ENCODE data around the gene TCFL5.
A peak's percentile ranks its signal among the peaks of the same experiment; 100 is the strongest.

TCFL5 gene

DNA sequence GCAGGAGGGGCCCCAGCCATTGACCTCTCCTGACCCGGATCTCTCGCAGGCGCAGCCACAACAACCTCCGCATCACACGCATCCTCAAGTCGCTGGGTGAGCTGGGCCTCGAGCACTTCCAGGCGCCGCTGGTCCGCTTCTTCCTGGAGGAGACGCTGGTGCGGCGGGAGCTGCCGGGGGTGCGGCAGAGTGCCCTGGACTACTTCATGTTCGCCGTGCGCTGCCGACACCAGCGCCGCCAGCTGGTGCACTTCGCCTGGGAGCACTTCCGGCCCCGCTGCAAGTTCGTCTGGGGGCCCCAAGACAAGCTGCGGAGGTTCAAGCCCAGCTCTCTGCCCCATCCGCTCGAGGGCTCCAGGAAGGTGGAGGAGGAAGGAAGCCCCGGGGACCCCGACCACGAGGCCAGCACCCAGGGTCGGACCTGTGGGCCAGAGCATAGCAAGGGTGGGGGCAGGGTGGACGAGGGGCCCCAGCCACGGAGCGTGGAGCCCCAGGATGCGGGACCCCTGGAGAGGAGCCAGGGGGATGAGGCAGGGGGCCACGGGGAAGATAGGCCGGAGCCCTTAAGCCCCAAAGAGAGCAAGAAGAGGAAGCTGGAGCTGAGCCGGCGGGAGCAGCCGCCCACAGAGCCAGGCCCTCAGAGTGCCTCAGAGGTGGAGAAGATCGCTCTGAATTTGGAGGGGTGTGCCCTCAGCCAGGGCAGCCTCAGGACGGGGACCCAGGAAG, 49.3 kb downstream of the TCFL5 start:
- TF ChIP-seq, protein P1, sequence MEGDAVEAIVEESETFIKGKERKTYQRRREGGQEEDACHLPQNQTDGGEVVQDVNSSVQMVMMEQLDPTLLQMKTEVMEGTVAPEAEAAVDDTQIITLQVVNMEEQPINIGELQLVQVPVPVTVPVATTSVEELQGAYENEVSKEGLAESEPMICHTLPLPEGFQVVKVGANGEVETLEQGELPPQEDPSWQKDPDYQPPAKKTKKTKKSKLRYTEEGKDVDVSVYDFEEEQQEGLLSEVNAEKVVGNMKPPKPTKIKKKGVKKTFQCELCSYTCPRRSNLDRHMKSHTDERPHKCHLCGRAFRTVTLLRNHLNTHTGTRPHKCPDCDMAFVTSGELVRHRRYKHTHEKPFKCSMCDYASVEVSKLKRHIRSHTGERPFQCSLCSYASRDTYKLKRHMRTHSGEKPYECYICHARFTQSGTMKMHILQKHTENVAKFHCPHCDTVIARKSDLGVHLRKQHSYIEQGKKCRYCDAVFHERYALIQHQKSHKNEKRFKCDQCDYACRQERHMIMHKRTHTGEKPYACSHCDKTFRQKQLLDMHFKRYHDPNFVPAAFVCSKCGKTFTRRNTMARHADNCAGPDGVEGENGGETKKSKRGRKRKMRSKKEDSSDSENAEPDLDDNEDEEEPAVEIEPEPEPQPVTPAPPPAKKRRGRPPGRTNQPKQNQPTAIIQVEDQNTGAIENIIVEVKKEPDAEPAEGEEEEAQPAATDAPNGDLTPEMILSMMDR (IDR thresholded peaks at IDR 0.05; ENCODE audit: insufficient read depth, missing control alignments) = no peak
- FAIRE-seq (no peak), DNase-seq (ENCODE audit: insufficient read length, low spot score) (no peak)

DNA sequence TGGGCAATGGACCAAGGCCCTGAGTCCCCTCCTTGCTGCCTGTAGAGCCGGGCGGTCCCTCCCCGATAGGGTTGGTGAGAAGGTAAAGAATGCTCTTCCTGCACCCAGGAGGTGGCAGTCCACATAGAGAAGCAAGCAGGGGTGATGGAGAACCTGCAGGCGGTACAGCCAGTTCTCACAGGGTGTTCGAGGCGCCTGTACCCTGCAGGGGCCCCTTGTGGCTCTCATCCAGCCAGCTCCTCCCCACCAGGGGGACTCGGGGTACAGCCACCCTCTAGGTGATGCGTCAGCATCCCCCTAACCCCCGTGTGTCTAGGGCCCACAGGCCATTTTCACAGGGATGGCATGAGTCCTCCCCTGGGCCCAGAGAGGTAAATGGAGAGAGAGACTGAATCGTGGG, 49.9 kb downstream of the TCFL5 start:
- no peak for DNase-seq (ENCODE audit: insufficient read length, low spot score)
- TF ChIP-seq, protein P1 (IDR thresholded peaks at IDR 0.05; ENCODE audit: insufficient read depth, missing control alignments) = no peak
- no peak for FAIRE-seq

DNA sequence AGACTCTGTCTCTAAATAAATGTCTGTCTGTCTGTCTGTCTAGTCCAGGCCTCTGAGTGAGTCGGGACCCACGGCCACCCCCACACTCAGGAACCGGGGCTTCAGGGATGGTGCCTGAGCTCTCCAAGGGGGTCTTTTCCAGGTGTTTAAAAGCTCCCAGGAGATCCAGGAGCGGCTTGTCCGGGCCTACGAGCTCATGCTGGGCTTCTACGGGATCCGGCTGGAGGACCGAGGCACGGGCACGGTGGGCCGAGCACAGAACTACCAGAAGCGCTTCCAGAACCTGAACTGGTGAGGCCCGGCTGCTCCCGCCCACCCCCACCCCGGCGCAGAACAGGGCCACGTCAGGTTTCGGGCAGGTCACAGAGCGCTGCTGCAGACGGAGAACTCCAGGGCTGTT, 50.3 kb downstream of the TCFL5 start:
- DNase-seq (ENCODE audit: insufficient read length, low spot score) (no peak), FAIRE-seq (no peak)
- TF ChIP-seq, protein P1 (IDR thresholded peaks at IDR 0.05; ENCODE audit: insufficient read depth, missing control alignments) = no peak

DNA sequence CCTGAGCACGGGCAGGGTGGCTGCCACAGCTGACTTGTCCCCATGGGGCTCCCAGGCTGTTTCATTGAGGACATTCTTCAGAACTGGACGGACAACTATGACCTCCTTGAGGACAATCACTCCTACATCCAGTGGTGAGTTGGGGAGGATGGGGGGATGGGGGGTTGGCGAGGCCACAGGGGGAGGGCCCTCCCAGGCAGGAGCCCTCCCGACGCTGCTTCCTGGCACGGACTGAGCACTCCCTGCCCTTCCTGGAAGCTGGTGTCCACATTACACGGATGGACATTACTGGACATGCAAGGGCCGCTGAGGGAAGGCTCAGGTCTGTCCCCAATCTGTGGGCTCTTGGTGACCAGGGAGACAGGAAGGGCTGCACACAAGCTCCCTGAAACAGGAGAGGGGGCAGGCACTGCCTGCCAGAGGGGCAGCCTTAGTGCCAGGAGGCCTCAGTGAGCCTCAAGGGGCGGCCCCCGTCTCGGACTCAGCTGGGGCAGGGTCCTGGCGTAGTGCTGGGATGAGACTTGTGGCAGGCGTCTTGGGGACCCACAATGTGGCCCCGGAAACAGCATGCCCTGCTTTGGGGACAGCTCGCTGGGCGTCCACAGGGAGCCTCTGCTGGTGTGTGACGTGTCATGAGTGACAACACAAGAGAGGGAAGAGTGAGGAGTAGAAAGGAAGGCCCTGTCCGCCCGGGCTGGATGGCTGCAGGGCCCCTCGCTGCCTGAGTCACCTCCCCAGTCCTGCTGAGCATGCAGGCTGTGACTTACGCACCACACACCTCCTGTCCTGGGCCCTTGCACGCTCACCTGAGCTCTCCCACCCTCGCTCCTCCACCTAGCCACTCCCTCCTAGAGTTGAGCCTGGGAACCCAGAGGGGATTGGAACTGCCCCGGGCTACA, 51.8 kb downstream of the TCFL5 start:
- TF ChIP-seq, protein P1 (IDR thresholded peaks at IDR 0.05; ENCODE audit: insufficient read depth, missing control alignments) = no peak
- FAIRE-seq = no peak
- no peak for DNase-seq (ENCODE audit: insufficient read length, low spot score)

DNA sequence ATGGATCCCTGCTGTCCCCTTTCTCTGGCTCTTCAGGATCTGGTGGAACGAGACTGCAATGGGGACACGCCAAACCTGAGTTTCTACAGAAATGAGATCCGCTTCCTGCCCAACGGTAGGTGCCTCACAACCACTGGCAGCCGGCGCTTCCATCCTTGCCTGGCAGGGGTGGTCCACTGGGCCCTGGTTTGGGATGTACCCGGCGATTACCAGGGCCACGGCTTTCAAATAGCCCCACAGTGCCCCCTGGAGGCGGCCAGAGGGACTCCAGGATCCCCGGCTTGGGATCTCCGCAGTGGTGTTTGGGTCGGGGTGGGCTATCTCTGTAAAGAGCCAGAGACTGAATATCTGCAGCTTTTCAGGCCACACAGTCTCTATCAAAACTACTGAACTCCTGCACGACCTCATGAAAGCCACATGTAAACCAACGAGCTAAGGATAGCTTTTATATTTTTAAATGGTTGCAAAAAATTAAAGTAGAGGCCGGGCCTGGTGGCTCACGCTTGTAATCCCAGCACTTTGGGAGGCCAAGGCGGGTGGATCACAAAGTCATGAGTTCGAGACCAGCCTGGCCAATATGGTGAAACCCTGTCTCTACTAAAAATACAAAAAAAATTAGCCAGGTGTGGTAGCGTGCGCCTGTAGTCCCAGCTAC, 53.3 kb downstream of the TCFL5 start:
- FAIRE-seq = no peak
- DNase-seq (ENCODE audit: insufficient read length, low spot score) = peak; percentile 94
- TF ChIP-seq, protein P1 (IDR thresholded peaks at IDR 0.05; ENCODE audit: insufficient read depth, missing control alignments) = peak; percentile 61

DNA sequence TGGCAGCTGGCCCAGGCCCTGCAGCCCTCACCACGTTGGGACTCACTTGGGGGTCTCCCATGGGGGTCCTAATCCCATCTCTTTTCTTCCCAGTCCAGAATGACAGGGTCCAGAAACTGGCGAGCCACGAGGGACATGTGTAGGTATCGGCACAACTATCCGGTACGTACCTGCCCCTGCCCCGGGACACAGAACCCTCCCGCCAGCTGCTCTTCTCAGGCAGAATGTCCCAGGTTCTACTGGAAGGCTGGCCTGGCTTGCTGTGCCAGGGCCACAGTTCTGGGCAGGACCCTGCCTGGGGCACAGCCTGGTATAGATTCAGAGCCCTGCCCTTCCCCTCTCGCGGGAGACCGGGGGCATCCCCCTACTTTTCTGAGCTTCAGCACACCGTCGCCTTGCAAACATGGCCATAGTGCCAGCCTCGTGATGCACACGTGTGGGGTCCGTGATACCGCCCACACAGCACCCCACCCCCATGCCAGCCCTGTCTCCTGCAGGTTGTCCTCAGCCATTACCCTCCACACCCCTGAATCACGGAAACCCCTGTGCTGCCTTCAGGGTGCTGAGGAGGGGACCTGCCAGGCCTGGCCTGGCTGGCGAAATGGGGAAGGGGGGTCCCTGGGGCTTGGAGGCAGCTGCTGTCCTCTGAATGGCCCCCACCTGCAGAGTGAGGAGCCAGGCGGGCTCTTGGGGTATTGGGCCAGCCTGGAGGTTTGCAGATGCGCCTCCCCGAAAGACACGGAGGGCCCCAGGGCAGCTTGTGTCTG, 54.0 kb downstream of the TCFL5 start:
- DNase-seq (ENCODE audit: insufficient read length, low spot score) (no peak), FAIRE-seq (no peak)
- TF ChIP-seq, protein P1 (IDR thresholded peaks at IDR 0.05; ENCODE audit: insufficient read depth, missing control alignments) = no peak
